HepG2 (cell line): ENCODE results near the gene ZC3H13.

Experiments
- CREB1 ChIP-seq, 2 experiments: fragments of 450-650 bp in 1 of 2; IDR thresholded peaks; 2 replicates each; pipeline ENCODE4 v1.6.1; 2016 to 2017; ENCODE audit warnings: control low read depth in 1 of 2, mild to moderate bottlenecking in 1 of 2, missing compliant biosample characterization in 1 of 2, missing genetic modification characterization in 1 of 2
- CTCF ChIP-seq: sonication (generic); formaldehyde crosslinking; IDR thresholded peaks from 2 replicates; pipeline ENCODE4 v1.5.0; 2020; ENCODE audit warnings: mild to moderate bottlenecking, missing genetic modification reagents, moderate library complexity
- NR2C2 ChIP-seq: sonication (generic); formaldehyde crosslinking; IDR thresholded peaks from 2 replicates; pipeline ENCODE4 v1.4.0; 2020; ENCODE audit warnings: missing genetic modification reagents, mild to moderate bottlenecking, moderate library complexity, borderline replicate concordance
- ZSCAN30 ChIP-seq: sonication (generic); formaldehyde crosslinking; IDR thresholded peaks from 2 replicates; pipeline ENCODE4 v1.5.0; 2020; ENCODE audit warnings: mild to moderate bottlenecking, missing genetic modification reagents

GRCh38 chr13:45954836-45955800 lies 97.4 kb downstream of the ZC3H13 start:
- no peak for TF ChIP-seq NR2C2 (CRISPR knock-in tag)
- TF ChIP-seq ZSCAN30 (CRISPR knock-in tag) = no peak
- no peak for TF ChIP-seq CTCF (CRISPR knock-in tag)
- TF ChIP-seq CREB1 (IDR thresholded peaks at IDR 0.05) = no peak
- no peak for TF ChIP-seq CREB1 (CRISPR knock-in tag; IDR thresholded peaks at IDR 0.05)
